ENCODE results near the gene PARP14. TPM values are rescaled to one million over a fixed set of nuclear protein-coding genes. Genes with fewer than 3 reads are reported as not detected.
A peak's percentile ranks its signal among the peaks of the same experiment; 100 is the strongest.
"Not testable (repeated sequence)": the region's sequence is repeated elsewhere in the genome, so short reads cannot be mapped to it uniquely, and the experiment has no call there.

PARP14 gene
- total RNA-seq, 3 donors from 2014 or later, result 42.9 to 57.0 (median 49.8) TPM

GRCh38 chr3:122679882-122680474 lies 661 bp upstream of the PARP14 start:
- TF ChIP-seq CTCF (IDR thresholded peaks at IDR 0.05) (no peak), POLR2AphosphoS5 (IDR thresholded peaks at IDR 0.05) (no peak), POLR2A (IDR thresholded peaks at IDR 0.05) (no peak)

GRCh38 chr3:122681284-122681973 lies 790 bp downstream of the PARP14 start:
- intact Hi-C loops (cut with DNase I; ENCODE audit: low total_unique reads), result loop anchor here (2.0 kb wide), 1 partner anchor 117 kb away; the partner anchor contains the start of genes DTX3L and PARP9
- no peaks in the 10 kb centered on the region for H3K36me3 ChIP-seq
- peak overlapping the region; percentile 96 to 99 for H3K27ac ChIP-seq
- H3K4me1 ChIP-seq, result peaks cover 0 to 8% of the 10 kb centered on the region in 2 donors
- H3K4me3 ChIP-seq, result peak overlapping the region; percentile 88 to 98 (median 96)
- no peak for DNase-seq (ENCODE audit: low spot score in 2 of 2)
- TF ChIP-seq POLR2A (IDR thresholded peaks at IDR 0.05), result no peak
- TF ChIP-seq CTCF (IDR thresholded peaks at IDR 0.05), result no peak
- no peak for TF ChIP-seq POLR2AphosphoS5 (IDR thresholded peaks at IDR 0.05)
- H3K9me3 ChIP-seq, result no peaks in the 10 kb centered on the region
- H3K27me3 ChIP-seq, result no peaks in the 10 kb centered on the region

More at GRCh38 chr3:122679882-122680474, 661 bp upstream of the PARP14 start:
- no peaks in the 10 kb centered on the region for H3K27me3 ChIP-seq
- H3K4me3 ChIP-seq, result peak overlapping the region; percentile 88 to 98 (median 96)
- intact Hi-C loops (cut with DNase I; ENCODE audit: low total_unique reads), result loop anchor here (2.0 to 10.0 kb wide), 2 partner anchors 115 to 1055 kb away; partner anchors contain the start of genes DTX3L and PARP9
- no peaks in the 10 kb centered on the region for H3K9me3 ChIP-seq
- peaks cover 0 to 8% of the 10 kb centered on the region in 2 donors for H3K4me1 ChIP-seq
- H3K36me3 ChIP-seq, result no peaks in the 10 kb centered on the region
- no peak for DNase-seq (ENCODE audit: low spot score in 2 of 2)
- H3K27ac ChIP-seq, result peak overlapping the region; percentile 96 to 99

- H3K36me3 ChIP-seq, result no peaks in the 10 kb centered on the region
- intact Hi-C loops (cut with DNase I; ENCODE audit: low total_unique reads), result loop anchor here (2.0 kb wide), 1 partner anchor 117 kb away; the partner anchor contains the start of genes DTX3L and PARP9
- H3K27ac ChIP-seq, result peak overlapping the region in 1 of 2 donors; percentile 99
- no peak for DNase-seq (ENCODE audit: low spot score in 2 of 2)
- peaks cover 0 to 8% of the 10 kb centered on the region in 2 donors for H3K4me1 ChIP-seq
- H3K9me3 ChIP-seq, result no peaks in the 10 kb centered on the region
- peak overlapping the region; percentile 88 to 98 (median 96) for H3K4me3 ChIP-seq
- TF ChIP-seq POLR2AphosphoS5 (IDR thresholded peaks at IDR 0.05) (no peak), CTCF (IDR thresholded peaks at IDR 0.05) (no peak), POLR2A (IDR thresholded peaks at IDR 0.05) (no peak)
- H3K27me3 ChIP-seq, result no peaks in the 10 kb centered on the region
These were observed 1.4 kb downstream of the PARP14 start for GRCh38 chr3:122681974-122682409.

- intact Hi-C loops (cut with DNase I; ENCODE audit: low total_unique reads); H3K9me3 ChIP-seq; DNase-seq (ENCODE audit: low spot score in 2 of 2); H3K27me3 ChIP-seq; H3K27ac ChIP-seq; H3K4me1 ChIP-seq; H3K36me3 ChIP-seq; H3K4me3 ChIP-seq: not testable (repeated sequence)
These were observed 2.3 kb downstream of the PARP14 start for GRCh38 chr3:122682778-122683411.

- H3K9me3 ChIP-seq, result no peaks in the 10 kb centered on the region
- intact Hi-C loops (cut with DNase I; ENCODE audit: low total_unique reads), result no loop called here
- H3K27me3 ChIP-seq, result no peaks in the 10 kb centered on the region
- peaks cover 0 to 2% of the 10 kb centered on the region in 2 donors for H3K4me1 ChIP-seq
- no peak for TF ChIP-seq CTCF (IDR thresholded peaks at IDR 0.05)
- no peak for TF ChIP-seq POLR2A (IDR thresholded peaks at IDR 0.05)
- TF ChIP-seq POLR2AphosphoS5 (IDR thresholded peaks at IDR 0.05), result no peak
- H3K36me3 ChIP-seq, result no peaks in the 10 kb centered on the region
- no peak overlapping the region for H3K27ac ChIP-seq
- H3K4me3 ChIP-seq, result no peak overlapping the region
- DNase-seq (ENCODE audit: low spot score in 2 of 2), result no peak
These were observed 6.7 kb downstream of the PARP14 start for GRCh38 chr3:122687298-122687697.

Data from breast epithelium (tissue), 4 donors.